ENCODE data around the gene LRRC4C.

LRRC4C gene

DNA sequence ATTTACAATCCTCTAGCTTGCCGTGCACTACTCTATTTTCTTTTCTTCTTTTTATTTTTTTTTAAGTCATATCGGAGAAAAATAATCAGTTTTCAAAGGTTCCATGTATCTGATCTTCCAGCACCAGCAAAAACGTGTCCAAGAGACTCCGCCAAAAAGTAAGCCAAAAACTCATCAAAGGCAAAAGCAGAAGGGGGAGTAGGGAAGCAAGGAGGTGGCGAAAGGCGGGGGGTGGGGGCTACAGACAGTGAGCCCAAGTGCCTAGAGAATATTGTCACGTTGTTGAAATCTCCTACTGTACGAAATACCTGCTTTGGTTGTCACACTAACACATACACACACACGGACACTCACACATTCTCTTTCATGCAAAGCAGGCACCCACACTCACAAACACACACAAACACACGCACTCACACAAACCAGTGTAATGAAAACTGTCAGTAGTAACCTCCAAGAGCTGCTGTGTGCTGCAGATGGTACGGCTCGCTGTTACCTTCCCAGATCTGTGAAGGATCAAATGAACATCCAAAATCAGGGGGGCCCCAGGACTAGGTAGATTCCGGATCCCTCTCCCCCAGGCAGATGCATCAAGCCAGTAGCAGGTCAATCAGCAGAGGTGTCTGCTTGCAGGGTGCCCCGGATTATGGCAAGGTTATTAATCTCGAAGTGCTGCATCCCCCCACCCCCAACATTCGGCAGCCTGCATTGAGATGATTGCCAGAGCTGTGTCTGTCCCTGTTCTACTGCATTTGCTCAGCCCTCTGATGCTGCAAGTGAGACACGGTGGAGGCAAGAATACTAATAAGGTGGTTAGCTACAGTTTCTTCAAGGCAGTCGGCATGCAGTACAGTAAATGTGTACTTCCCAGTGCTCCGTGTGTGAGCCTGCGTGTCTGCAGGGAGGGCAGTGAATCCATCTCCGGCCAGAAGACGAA, at the start of gene LRRC4C:
TSS of gene LRRC4C (minus strand) at position 188 of the 937 bp plus-strand sequence.
- no peaks in the 10 kb centered on the region for H3K9me2 ChIP-seq (ENCODE audit: low read depth, low read length)
- TF ChIP-seq, protein P1, sequence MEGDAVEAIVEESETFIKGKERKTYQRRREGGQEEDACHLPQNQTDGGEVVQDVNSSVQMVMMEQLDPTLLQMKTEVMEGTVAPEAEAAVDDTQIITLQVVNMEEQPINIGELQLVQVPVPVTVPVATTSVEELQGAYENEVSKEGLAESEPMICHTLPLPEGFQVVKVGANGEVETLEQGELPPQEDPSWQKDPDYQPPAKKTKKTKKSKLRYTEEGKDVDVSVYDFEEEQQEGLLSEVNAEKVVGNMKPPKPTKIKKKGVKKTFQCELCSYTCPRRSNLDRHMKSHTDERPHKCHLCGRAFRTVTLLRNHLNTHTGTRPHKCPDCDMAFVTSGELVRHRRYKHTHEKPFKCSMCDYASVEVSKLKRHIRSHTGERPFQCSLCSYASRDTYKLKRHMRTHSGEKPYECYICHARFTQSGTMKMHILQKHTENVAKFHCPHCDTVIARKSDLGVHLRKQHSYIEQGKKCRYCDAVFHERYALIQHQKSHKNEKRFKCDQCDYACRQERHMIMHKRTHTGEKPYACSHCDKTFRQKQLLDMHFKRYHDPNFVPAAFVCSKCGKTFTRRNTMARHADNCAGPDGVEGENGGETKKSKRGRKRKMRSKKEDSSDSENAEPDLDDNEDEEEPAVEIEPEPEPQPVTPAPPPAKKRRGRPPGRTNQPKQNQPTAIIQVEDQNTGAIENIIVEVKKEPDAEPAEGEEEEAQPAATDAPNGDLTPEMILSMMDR (IDR thresholded peaks at IDR 0.05; ENCODE audit: low read length): no peak
- no peak for TF ChIP-seq EZH2 (IDR thresholded peaks at IDR 0.05; ENCODE audit: borderline replicate concordance, low read length)
- no peaks in the 10 kb centered on the region for H3K36me3 ChIP-seq (ENCODE audit: insufficient read depth, low read length)
- H3K9me3 ChIP-seq (ENCODE audit: low read length): no peaks in the 10 kb centered on the region
- no peaks in the 10 kb centered on the region for H3F3A ChIP-seq (ENCODE audit: insufficient read depth, low read length)
- H3K4me2 ChIP-seq (ENCODE audit: low read length): no peak within 1 kb of the TSS
- no peak within 1 kb of the TSS for H2AFZ ChIP-seq (ENCODE audit: low read length)
- H3K9ac ChIP-seq (ENCODE audit: low read length): no peak within 1 kb of the TSS
- H3K4me1 ChIP-seq (ENCODE audit: insufficient read depth, low read length, severe bottlenecking): no peaks in the 10 kb centered on the region
- H3K27ac ChIP-seq (ENCODE audit: low read depth, low read length, poor library complexity, severe bottlenecking): no peak within 1 kb of the TSS
- H3K27me3 ChIP-seq (ENCODE audit: insufficient read depth, low read length): no peaks in the 10 kb centered on the region
- H3K79me2 ChIP-seq (ENCODE audit: insufficient read depth, low read length): no peaks in the 10 kb centered on the region
- no peaks in the 10 kb centered on the region for H4K20me1 ChIP-seq (ENCODE audit: insufficient read depth, low read length)
- no peak within 1 kb of the TSS for H3K4me3 ChIP-seq (ENCODE audit: low read depth, low read length, poor library complexity, severe bottlenecking)

DNA sequence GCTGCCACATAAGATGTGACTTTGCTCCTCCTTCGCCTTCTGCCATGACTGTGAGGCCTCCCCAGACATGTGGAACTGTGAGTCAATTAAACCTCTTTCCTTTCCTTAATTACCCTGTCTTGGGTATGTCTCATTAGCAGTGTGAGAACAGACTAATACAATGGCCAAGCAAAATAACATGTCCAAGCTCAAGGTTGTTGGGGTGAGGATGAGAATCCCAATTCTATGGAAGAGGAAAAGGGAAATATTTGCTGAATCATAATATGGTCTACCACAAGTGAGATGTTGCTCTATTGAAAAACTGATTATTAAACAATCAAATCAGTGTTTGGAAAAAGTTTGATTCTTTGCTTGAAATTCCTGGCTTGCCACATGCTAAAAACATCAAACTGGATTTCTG, 48.7 kb upstream of the LRRC4C start:
- H3K9me2 ChIP-seq (ENCODE audit: low read depth, low read length): no peaks in the 10 kb centered on the region
- no peak overlapping the region for H3K4me2 ChIP-seq (ENCODE audit: low read length)
- H3K79me2 ChIP-seq (ENCODE audit: insufficient read depth, low read length): no peaks in the 10 kb centered on the region
- H3K9me3 ChIP-seq (ENCODE audit: low read length): no peaks in the 10 kb centered on the region
- TF ChIP-seq, protein P1 (IDR thresholded peaks at IDR 0.05; ENCODE audit: low read length): no peak
- H3K36me3 ChIP-seq (ENCODE audit: insufficient read depth, low read length): no peaks in the 10 kb centered on the region
- no peaks in the 10 kb centered on the region for H4K20me1 ChIP-seq (ENCODE audit: insufficient read depth, low read length)
- no peaks in the 10 kb centered on the region for H3K4me1 ChIP-seq (ENCODE audit: insufficient read depth, low read length, severe bottlenecking)
- no peak overlapping the region for H3K4me3 ChIP-seq (ENCODE audit: low read depth, low read length, poor library complexity, severe bottlenecking)
- no peak overlapping the region for H3K9ac ChIP-seq (ENCODE audit: low read length)
- no peaks in the 10 kb centered on the region for H3K27me3 ChIP-seq (ENCODE audit: insufficient read depth, low read length)
- H3K27ac ChIP-seq (ENCODE audit: low read depth, low read length, poor library complexity, severe bottlenecking): no peak overlapping the region
- no peak overlapping the region for H2AFZ ChIP-seq (ENCODE audit: low read length)
- no peaks in the 10 kb centered on the region for H3F3A ChIP-seq (ENCODE audit: insufficient read depth, low read length)

DNA sequence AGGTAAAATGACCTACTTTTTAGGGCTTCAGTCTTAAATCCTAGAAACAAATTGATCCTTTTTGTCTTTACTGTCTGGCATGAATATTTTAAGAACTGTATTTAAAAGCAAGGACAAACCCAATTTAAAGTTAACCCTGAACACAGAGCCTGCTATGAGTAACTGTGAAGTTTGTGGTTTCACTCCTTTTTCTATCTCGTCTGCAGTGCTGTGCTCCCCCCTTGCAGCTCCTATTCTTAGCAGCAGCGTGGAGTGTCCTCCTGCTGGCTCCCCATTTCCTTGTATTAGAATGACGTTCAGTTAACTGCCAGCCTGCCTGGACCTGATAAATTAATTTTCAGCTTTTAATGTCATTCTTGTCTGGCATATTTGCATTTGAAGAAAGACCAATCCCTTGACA, 40.0 kb upstream of the LRRC4C start:
- H3K9ac ChIP-seq (ENCODE audit: low read length): no peak overlapping the region
- H3K36me3 ChIP-seq (ENCODE audit: insufficient read depth, low read length): no peaks in the 10 kb centered on the region
- no peaks in the 10 kb centered on the region for H3F3A ChIP-seq (ENCODE audit: insufficient read depth, low read length)
- no peak overlapping the region for H3K4me2 ChIP-seq (ENCODE audit: low read length)
- H3K4me3 ChIP-seq (ENCODE audit: low read depth, low read length, poor library complexity, severe bottlenecking): no peak overlapping the region
- H3K79me2 ChIP-seq (ENCODE audit: insufficient read depth, low read length): no peaks in the 10 kb centered on the region
- no peaks in the 10 kb centered on the region for H3K27me3 ChIP-seq (ENCODE audit: insufficient read depth, low read length)
- TF ChIP-seq, protein P1 (IDR thresholded peaks at IDR 0.05; ENCODE audit: low read length): no peak
- TF ChIP-seq EZH2 (IDR thresholded peaks at IDR 0.05; ENCODE audit: borderline replicate concordance, low read length): no peak
- H4K20me1 ChIP-seq (ENCODE audit: insufficient read depth, low read length): no peaks in the 10 kb centered on the region
- no peak overlapping the region for H3K27ac ChIP-seq (ENCODE audit: low read depth, low read length, poor library complexity, severe bottlenecking)
- no peaks in the 10 kb centered on the region for H3K9me3 ChIP-seq (ENCODE audit: low read length)
- H2AFZ ChIP-seq (ENCODE audit: low read length): no peak overlapping the region
- no peaks in the 10 kb centered on the region for H3K9me2 ChIP-seq (ENCODE audit: low read depth, low read length)
- H3K4me1 ChIP-seq (ENCODE audit: insufficient read depth, low read length, severe bottlenecking): no peaks in the 10 kb centered on the region

Measured in OCI-LY1 (cell line).